ENCODE results near the gene ZNF680.

DNA sequence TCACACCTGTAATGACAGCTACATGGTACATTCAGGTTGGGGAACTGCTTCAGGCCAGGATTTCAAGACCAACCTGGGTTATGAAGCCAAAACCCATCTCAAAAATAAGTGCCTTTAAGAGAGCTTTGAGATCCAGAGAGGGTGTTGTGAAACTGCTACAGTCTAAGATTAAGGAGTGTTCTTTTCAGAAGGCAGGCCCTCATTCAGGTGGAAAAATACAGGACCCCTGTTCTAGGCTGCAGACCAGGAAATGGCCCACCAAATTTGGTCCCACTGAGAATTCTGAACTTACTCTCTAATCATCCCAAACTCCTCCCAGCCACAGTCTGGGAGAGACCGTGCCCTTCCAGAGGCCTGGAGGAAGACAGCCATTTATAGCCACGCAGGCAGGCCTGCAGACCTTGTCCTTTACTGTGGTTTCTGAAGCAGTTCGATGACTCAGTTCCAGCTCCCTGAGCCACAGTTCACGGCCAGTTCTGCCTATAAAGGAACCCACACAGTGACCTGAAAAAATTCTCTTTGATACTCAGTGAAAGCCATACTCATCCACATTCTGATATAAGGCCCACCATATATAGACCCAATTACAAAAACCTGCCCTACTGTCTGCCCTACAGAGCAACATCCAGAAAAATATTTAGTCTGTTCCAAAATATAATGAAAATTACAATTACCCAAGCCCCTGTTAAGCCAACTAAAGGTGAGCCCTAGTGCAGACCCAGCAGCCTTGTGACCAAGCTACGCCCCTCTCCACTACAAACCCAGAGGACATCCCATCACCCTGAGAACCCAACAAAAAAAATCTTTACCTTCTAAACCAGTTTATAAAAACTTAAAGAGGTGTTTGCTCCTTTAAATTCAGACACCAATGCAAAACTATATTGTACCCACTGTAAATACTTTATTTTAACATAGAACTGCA lies 21.2 kb downstream of the ZNF680 start:
- no peak for TF ChIP-seq EZH2 (IDR thresholded peaks at IDR 0.05)
- TF ChIP-seq POLR2AphosphoS5 (IDR thresholded peaks at IDR 0.05; ENCODE audit: borderline replicate concordance, low read depth, low read length): no peak
- no peak for TF ChIP-seq FOXP2 (optimal IDR thresholded peaks at IDR 0.05; ENCODE audit: control extremely low read depth, extremely low read length, insufficient read depth)
